SK-N-SH (cell line): ENCODE data around the gene ARL5A. TPM values are rescaled to one million over a fixed set of nuclear protein-coding genes. Genes with fewer than 3 reads are reported as not detected.

Experiments used
- CTCF ChIA-PET: fragments of 300-600, 350-600 bp; formaldehyde crosslinking; extraction: SDS; loops from one replicate; lab custom pipeline; 2021; lab: Yijun Ruan, JAX
- POLR2A ChIA-PET: fragments of 350-600 bp; sonication (Branson Sonifier 250); formaldehyde crosslinking; extraction: SDS; loops from one replicate; lab custom pipeline; 2020; ENCODE audit warnings: antibody characterized with exemption, inconsistent platforms; lab: Yijun Ruan, JAX
- DNase-seq: peaks from one replicate; pipeline ENCODE4 v3.0.0; 2012
- H2AFZ ChIP-seq: fragments of 200-600 bp; sonication (generic); 2 replicates; pipeline ENCODE4 v1.8.1; 2016; ENCODE audit warnings: antibody characterized with exemption, mild to moderate bottlenecking, low read depth
- H3F3A ChIP-seq: fragments of 200-600 bp; sonication (generic); replicated peaks from 2 replicates; pipeline ENCODE3; 2016; ENCODE audit warnings: antibody characterized with exemption, mild to moderate bottlenecking; ENCODE audit not compliant: insufficient read depth
- H3K27ac ChIP-seq, 2 experiments: fragments of 200-500 bp in 1 of 2; fragments of 200-600 bp in 1 of 2; sonication (Bioruptor generic) in 1 of 2; sonication (generic), shearing (Covaris generic) in 1 of 2; 2 replicates each; pipeline versions ENCODE4 v1.5.1 to v1.6.1; 2014 to 2016; ENCODE audit warnings: low read depth in 2 of 2, inconsistent platforms in 1 of 2, low read length in 1 of 2, mild to moderate bottlenecking in 1 of 2, mixed read lengths in 1 of 2
- H3K27me3 ChIP-seq: fragments of 200-600 bp; sonication (generic), shearing (Covaris generic); 2 replicates; pipeline ENCODE4 v1.6.1; 2016; ENCODE audit warnings: mixed run types; ENCODE audit not compliant: insufficient read depth
- H3K36me3 ChIP-seq, 2 experiments: fragments of 200-500 bp in 1 of 2; fragments of 200-600 bp in 1 of 2; sonication (Bioruptor generic) in 1 of 2; sonication (generic) in 1 of 2; replicated peaks in 1 of 2; 2 replicates each; pipeline versions ENCODE3 to v1.5.1; 2014 to 2016; ENCODE audit warnings: low read length in 1 of 2, mild to moderate bottlenecking in 1 of 2; ENCODE audit not compliant: insufficient read depth in 2 of 2, control insufficient read depth in 1 of 2
- H3K4me1 ChIP-seq, 2 experiments: fragments of 200-500 bp in 1 of 2; fragments of 200-600 bp in 1 of 2; sonication (Bioruptor generic) in 1 of 2; sonication (generic), shearing (Covaris generic) in 1 of 2; 2 replicates each; pipeline versions ENCODE4 v1.5.1 to v1.6.1; 2014 to 2016; ENCODE audit warnings: low read depth in 1 of 2, low read length in 1 of 2, mixed run types in 1 of 2; ENCODE audit not compliant: insufficient read depth in 2 of 2, control insufficient read depth in 1 of 2
- H3K4me2 ChIP-seq: fragments of 200-600 bp; sonication (generic), shearing (Covaris generic); 2 replicates; pipeline ENCODE4 v1.6.1; 2017; ENCODE audit warnings: mixed run types
- H3K4me3 ChIP-seq, 2 experiments: fragments of 200-500 bp in 1 of 2; fragments of 200-600 bp in 1 of 2; sonication (Bioruptor generic) in 1 of 2; sonication (generic), shearing (Covaris generic) in 1 of 2; 2 replicates each; pipeline versions ENCODE4 v1.5.1 to v1.8.1; 2014 to 2016; ENCODE audit warnings: low read depth in 2 of 2, inconsistent platforms in 1 of 2, low read length in 1 of 2, mild to moderate bottlenecking in 1 of 2, mixed read lengths in 1 of 2, moderate library complexity in 1 of 2
- H3K79me2 ChIP-seq: fragments of 200-600 bp; sonication (generic); 2 replicates; pipeline ENCODE4 v1.8.1; 2017; ENCODE audit warnings: mild to moderate bottlenecking; ENCODE audit not compliant: insufficient read depth
- H3K9ac ChIP-seq: fragments of 200-600 bp; sonication (generic); 2 replicates; pipeline ENCODE4 v1.6.1; 2017; ENCODE audit warnings: mixed run types
- H3K9me2 ChIP-seq: fragments of 200-600 bp; sonication (generic); 2 replicates; pipeline ENCODE4 v1.6.1; 2017; ENCODE audit warnings: mixed run types
- H3K9me3 ChIP-seq: fragments of 200-600 bp; sonication (generic); 2 replicates; pipeline ENCODE4 v1.6.1; 2017; ENCODE audit warnings: mixed run types, mild to moderate bottlenecking, moderate library complexity
- H4K20me1 ChIP-seq: fragments of 200-600 bp; sonication (generic); 2 replicates; pipeline ENCODE4 v1.6.1; 2017; ENCODE audit warnings: mild to moderate bottlenecking, mixed run types; ENCODE audit not compliant: insufficient read depth
- FOXJ3 ChIP-seq: sonication (generic); formaldehyde crosslinking; IDR thresholded peaks from 2 replicates; pipeline ENCODE4 v1.5.1; 2020; ENCODE audit warnings: mild to moderate bottlenecking, missing genetic modification reagents
- JUND ChIP-seq: IDR thresholded peaks from 2 replicates; pipeline ENCODE4 v1.4.0; 2012
- MXI1 ChIP-seq: IDR thresholded peaks from 2 replicates; pipeline ENCODE4 v1.6.1; 2012; ENCODE audit warnings: mild to moderate bottlenecking, low read depth, low read length, improper control_type of control experiment
- PBX3 ChIP-seq: IDR thresholded peaks from 2 replicates; pipeline ENCODE4; 2012
- POLR2AphosphoS5 ChIP-seq: IDR thresholded peaks from 2 replicates; pipeline ENCODE4 v1.6.1; 2012; ENCODE audit warnings: low read depth, low read length
- RCOR1 ChIP-seq: fragments of 150-350 bp; IDR thresholded peaks from 2 replicates; pipeline ENCODE4 v1.6.1; 2017; ENCODE audit warnings: antibody characterized with exemption, low read length
- RXRA ChIP-seq: IDR thresholded peaks from 2 replicates; pipeline ENCODE4 v1.4.0; 2012; ENCODE audit warnings: low read depth, mild to moderate bottlenecking, borderline replicate concordance
- TAF1 ChIP-seq: IDR thresholded peaks from 2 replicates; pipeline ENCODE4 v1.6.1; 2012; ENCODE audit warnings: low read depth, mild to moderate bottlenecking, low read length, moderate library complexity, borderline replicate concordance
- WGBS: methylation state at CpG from one replicate; pipeline ENCODE4 v1.1.6; 2017; ENCODE audit warnings: low lambda C conversion rate; 5-methylcytosine and 5-hydroxymethylcytosine counted together
- polyA plus RNA-seq, 3 experiments: library from polyadenylated mRNA; depleted of rRNA; stranded (reverse); fragments of >200 nt; gene quantifications; 2 replicates each; pipeline ENCODE4 v1.2.3, GENCODE V29; 2012
- TF ChIP-seq, protein P1 (sequence below): IDR thresholded peaks from 2 replicates; pipeline ENCODE4 v1.4.0; 2012; ENCODE audit warnings: low read depth, borderline replicate concordance
- TF ChIP-seq, protein P2 (sequence below): fragments of 150-350 bp; IDR thresholded peaks from 2 replicates; pipeline ENCODE4 v1.6.1; 2017; ENCODE audit warnings: antibody characterized with exemption, low read length, low read depth, borderline replicate concordance
- TF ChIP-seq, protein P3 (sequence below): fragments of 150-350 bp; IDR thresholded peaks from 2 replicates; pipeline ENCODE4 v1.6.1; 2016; ENCODE audit warnings: mild to moderate bottlenecking, low read depth, low read length
- TF ChIP-seq, protein P4 (sequence below): IDR thresholded peaks from 2 replicates; pipeline ENCODE4 v1.4.0; 2012; ENCODE audit warnings: low read depth

Gene ARL5A
- polyA plus RNA-seq, 1 of the 3 experiments (the other 2 are of a cell fraction), result 8.2 TPM

- Histone ChIP-seq H3F3A (no peaks in the 10 kb centered on the region), H3K9me3 (no peaks in the 10 kb centered on the region), H3K4me3 (no peak overlapping the region), H4K20me1 (no peaks in the 10 kb centered on the region), H2AFZ (no peak overlapping the region), H3K9ac (no peak overlapping the region), H3K36me3 (no peaks in the 10 kb centered on the region), H3K9me2 (no peaks in the 10 kb centered on the region), H3K27ac (no peak overlapping the region), H3K27me3 (no peaks in the 10 kb centered on the region), H3K4me1 (peaks cover 0 to 19% of the 10 kb centered on the region in 2 experiments; a peak in 2 of 4 replicates), H3K4me2 (no peak overlapping the region), H3K79me2 (no peaks in the 10 kb centered on the region)
- CTCF ChIA-PET, result no interaction called here
- POLR2A ChIA-PET, result no interaction called here
- no peak for DNase-seq
- TF ChIP-seq, protein P1, sequence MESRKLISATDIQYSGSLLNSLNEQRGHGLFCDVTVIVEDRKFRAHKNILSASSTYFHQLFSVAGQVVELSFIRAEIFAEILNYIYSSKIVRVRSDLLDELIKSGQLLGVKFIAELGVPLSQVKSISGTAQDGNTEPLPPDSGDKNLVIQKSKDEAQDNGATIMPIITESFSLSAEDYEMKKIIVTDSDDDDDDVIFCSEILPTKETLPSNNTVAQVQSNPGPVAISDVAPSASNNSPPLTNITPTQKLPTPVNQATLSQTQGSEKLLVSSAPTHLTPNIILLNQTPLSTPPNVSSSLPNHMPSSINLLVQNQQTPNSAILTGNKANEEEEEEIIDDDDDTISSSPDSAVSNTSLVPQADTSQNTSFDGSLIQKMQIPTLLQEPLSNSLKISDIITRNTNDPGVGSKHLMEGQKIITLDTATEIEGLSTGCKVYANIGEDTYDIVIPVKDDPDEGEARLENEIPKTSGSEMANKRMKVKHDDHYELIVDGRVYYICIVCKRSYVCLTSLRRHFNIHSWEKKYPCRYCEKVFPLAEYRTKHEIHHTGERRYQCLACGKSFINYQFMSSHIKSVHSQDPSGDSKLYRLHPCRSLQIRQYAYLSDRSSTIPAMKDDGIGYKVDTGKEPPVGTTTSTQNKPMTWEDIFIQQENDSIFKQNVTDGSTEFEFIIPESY, result no peak
- no peak for TF ChIP-seq PBX3
- no peak for TF ChIP-seq POLR2AphosphoS5
- TF ChIP-seq RCOR1, result no peak
- TF ChIP-seq RXRA, result no peak
Observed at GRCh38 chr2:151761687-151762086, 66.5 kb downstream of the ARL5A start.

DNA sequence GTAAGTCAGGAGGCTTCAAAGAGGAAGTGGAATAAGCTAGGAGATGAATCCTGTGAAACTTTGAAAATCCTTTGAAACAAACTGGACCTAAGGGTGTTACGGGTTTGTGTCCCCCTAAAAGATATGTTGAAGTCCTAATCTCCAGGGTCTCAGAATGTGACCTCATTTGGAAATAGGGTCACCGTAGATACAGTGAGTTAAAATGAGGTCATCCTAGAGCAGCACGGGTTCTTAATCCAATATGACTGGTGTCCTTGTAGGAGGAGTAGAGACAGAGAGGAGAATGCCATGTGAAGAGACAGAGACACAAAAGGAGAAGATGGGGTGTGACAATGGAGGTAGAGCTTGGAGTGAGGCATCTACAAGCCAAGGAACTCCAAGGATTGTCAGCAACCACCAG lies 67.0 kb downstream of the ARL5A start:
- H3K27me3 ChIP-seq, result no peaks in the 10 kb centered on the region
- no peak overlapping the region for H3K9ac ChIP-seq
- TF ChIP-seq MXI1 (no peak), TAF1 (no peak), FOXJ3 (CRISPR knock-in tag) (no peak), JUND (no peak)
- TF ChIP-seq, protein P2, sequence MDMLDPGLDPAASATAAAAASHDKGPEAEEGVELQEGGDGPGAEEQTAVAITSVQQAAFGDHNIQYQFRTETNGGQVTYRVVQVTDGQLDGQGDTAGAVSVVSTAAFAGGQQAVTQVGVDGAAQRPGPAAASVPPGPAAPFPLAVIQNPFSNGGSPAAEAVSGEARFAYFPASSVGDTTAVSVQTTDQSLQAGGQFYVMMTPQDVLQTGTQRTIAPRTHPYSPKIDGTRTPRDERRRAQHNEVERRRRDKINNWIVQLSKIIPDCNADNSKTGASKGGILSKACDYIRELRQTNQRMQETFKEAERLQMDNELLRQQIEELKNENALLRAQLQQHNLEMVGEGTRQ, result no peak
- TF ChIP-seq, protein P3, sequence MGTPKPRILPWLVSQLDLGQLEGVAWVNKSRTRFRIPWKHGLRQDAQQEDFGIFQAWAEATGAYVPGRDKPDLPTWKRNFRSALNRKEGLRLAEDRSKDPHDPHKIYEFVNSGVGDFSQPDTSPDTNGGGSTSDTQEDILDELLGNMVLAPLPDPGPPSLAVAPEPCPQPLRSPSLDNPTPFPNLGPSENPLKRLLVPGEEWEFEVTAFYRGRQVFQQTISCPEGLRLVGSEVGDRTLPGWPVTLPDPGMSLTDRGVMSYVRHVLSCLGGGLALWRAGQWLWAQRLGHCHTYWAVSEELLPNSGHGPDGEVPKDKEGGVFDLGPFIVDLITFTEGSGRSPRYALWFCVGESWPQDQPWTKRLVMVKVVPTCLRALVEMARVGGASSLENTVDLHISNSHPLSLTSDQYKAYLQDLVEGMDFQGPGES, result no peak
- TF ChIP-seq, protein P4, sequence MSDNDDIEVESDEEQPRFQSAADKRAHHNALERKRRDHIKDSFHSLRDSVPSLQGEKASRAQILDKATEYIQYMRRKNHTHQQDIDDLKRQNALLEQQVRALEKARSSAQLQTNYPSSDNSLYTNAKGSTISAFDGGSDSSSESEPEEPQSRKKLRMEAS, result no peak
- H3K9me3 ChIP-seq, result no peaks in the 10 kb centered on the region
- no peak overlapping the region for H3K4me3 ChIP-seq
- H3K4me1 ChIP-seq, result peaks cover 0 to 19% of the 10 kb centered on the region in 2 experiments; a peak in 2 of 4 replicates
- H3K9me2 ChIP-seq, result no peaks in the 10 kb centered on the region
- no peak overlapping the region for H3K27ac ChIP-seq
- no peaks in the 10 kb centered on the region for H3F3A ChIP-seq
- H3K36me3 ChIP-seq, result no peaks in the 10 kb centered on the region
- POLR2A ChIA-PET, result no interaction called here
- CTCF ChIA-PET, result no interaction called here
- no peaks in the 10 kb centered on the region for H4K20me1 ChIP-seq
- DNase-seq, result no peak
- H3K4me2 ChIP-seq, result no peak overlapping the region
- WGBS, result 96% methylated on average over 3 of the region's 3 CpGs
- H3K79me2 ChIP-seq, result no peaks in the 10 kb centered on the region
- H2AFZ ChIP-seq, result no peak overlapping the region
